Coronary artery (tissue), 2 donors: Measurements from ENCODE around the gene NMUR1.

Experiments
- DNase-seq: peaks from one replicate; pipeline ENCODE4 v3.0.0-alpha.2; 2017; ENCODE audit warnings: low spot score
- H3K27ac ChIP-seq, 2 donors: fragments of 200-600 bp; sonication (generic); one replicate each; pipeline ENCODE4 v1.5.1; 2016 to 2019
- H3K4me3 ChIP-seq: fragments of 200-600 bp; sonication (generic); 2 replicates; pipeline ENCODE4 v1.5.1; 2016; ENCODE audit warnings: mild to moderate bottlenecking, moderate library complexity
- TF ChIP-seq, protein P1 (sequence below): fragments of 200-600 bp; sonication (generic); IDR thresholded peaks from one replicate; pipeline ENCODE4 v1.5.1; 2019; ENCODE audit warnings: antibody characterized with exemption

NMUR1 gene

GRCh38 chr2:231539991-231540390 lies 9.7 kb upstream of the NMUR1 start:
- DNase-seq: no peak
- TF ChIP-seq, protein P1, sequence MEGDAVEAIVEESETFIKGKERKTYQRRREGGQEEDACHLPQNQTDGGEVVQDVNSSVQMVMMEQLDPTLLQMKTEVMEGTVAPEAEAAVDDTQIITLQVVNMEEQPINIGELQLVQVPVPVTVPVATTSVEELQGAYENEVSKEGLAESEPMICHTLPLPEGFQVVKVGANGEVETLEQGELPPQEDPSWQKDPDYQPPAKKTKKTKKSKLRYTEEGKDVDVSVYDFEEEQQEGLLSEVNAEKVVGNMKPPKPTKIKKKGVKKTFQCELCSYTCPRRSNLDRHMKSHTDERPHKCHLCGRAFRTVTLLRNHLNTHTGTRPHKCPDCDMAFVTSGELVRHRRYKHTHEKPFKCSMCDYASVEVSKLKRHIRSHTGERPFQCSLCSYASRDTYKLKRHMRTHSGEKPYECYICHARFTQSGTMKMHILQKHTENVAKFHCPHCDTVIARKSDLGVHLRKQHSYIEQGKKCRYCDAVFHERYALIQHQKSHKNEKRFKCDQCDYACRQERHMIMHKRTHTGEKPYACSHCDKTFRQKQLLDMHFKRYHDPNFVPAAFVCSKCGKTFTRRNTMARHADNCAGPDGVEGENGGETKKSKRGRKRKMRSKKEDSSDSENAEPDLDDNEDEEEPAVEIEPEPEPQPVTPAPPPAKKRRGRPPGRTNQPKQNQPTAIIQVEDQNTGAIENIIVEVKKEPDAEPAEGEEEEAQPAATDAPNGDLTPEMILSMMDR: no peak
- Histone ChIP-seq H3K4me3 (no peak overlapping the region), H3K27ac (no peak overlapping the region)

DNA sequence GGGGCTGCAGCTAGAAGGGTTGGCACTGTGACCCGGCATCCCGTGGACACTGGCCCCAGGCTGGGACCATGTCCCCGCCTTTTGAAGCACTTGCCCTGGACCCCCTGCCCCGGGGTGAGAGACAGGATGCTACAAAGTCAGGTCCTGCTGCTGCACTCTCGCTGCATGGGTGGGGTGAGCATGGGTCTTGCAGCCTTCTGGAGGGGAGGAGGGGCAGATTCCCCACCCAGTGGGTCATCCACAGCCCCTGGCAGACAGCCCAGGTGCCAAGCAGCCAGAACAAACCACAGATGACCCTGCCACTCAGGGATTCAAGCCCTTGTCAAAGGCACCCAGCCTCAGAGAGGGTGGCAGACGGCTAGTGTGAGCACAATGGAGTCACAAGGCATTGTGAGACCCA lies 5.7 kb upstream of the NMUR1 start:
- H3K4me3 ChIP-seq: no peak overlapping the region
- H3K27ac ChIP-seq: no peak overlapping the region
- DNase-seq: no peak
- TF ChIP-seq, protein P1: no peak

DNA sequence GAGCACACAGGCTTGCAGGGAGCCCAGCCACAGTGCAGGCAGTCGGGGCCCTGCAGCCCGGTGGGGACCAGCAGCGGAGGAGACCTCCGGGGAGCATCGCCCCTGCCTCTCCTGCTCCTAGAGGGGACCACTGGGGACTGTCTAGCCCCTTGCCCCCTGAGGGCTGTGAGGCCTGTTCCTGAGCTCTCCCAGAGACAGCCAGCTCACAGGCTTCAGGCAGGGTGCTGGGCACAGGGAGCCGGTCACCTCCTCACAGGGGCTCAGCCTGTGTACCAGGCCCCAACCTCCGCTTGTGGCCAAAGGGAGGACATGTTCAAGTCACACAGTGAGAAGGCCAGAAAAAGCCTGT lies 3.5 kb upstream of the NMUR1 start:
- H3K27ac ChIP-seq: no peak overlapping the region
- TF ChIP-seq, protein P1: no peak
- no peak for DNase-seq
- H3K4me3 ChIP-seq: no peak overlapping the region

- no peak overlapping the region for H3K4me3 ChIP-seq
- TF ChIP-seq, protein P1: no peak
- DNase-seq: no peak
- no peak overlapping the region for H3K27ac ChIP-seq
Observed at GRCh38 chr2:231533086-231533776, 3.0 kb upstream of the NMUR1 start.

- Histone ChIP-seq H3K27ac (no peak overlapping the region), H3K4me3 (no peak overlapping the region)
- no peak for DNase-seq
- TF ChIP-seq, protein P1: no peak
Observed at GRCh38 chr2:231532756-231533035, 2.5 kb upstream of the NMUR1 start.

DNA sequence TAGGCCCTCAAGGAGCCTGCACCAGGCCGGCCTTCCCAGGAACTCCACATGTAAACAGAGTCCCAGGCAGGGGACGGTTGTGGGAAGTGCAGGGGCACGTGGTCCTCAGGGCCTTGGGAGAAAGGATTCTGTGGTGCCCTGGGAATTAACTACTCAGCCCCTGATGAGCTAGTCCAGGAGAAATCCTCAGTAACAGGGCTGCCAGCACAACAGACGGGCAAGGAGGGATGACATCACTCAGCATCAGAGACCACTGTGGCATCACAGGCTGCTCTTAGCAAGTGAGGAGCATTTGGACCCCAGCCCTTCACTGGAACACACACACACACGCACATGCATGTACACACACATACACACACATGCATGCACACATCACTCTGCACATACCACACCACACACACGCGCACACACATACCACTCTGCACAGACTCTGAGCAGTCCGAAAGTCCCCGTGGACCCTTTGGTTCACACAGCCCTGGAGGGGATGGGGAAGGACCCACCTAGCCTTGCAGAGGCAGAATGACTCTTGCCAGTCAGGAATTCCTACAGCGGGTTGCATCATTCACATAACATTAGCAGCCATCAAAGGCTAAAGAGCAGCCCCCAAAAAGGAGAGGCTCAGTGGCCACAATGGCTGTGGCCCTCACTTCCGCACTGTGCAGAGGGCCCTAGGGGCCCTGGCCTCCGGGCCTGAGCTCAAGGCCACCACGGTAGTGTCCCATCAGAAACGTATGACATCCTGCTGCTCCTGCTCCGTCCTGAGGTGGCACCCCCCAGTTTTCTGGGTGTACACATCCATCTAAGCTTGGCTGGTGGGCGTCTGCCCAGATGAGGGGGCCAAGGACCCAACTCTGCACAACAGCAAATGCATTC lies 1.9 kb upstream of the NMUR1 start:
- no peak for DNase-seq
- Histone ChIP-seq H3K4me3 (no peak overlapping the region), H3K27ac (no peak overlapping the region)
- TF ChIP-seq, protein P1: no peak

GRCh38 chr2:231531466-231531865 lies 1.2 kb upstream of the NMUR1 start:
- DNase-seq: no peak
- TF ChIP-seq, protein P1: no peak

More at GRCh38 chr2:231531466-231531865, 1.2 kb upstream of the NMUR1 start:
- no peak overlapping the region for H3K4me3 ChIP-seq
- no peak overlapping the region for H3K27ac ChIP-seq
